Spleen (tissue), 11 donors: ENCODE measurements around the gene BANP. TPM values are rescaled to one million over a fixed set of nuclear protein-coding genes. Genes with fewer than 3 reads are reported as not detected.
"Not testable (repeated sequence)": the region's sequence is repeated elsewhere in the genome, so short reads cannot be mapped to it uniquely, and the experiment has no call there.

Experiments
- DNase-seq: peaks from one replicate; pipeline ENCODE4 v3.0.0-alpha.2; 2020
- H3K27ac ChIP-seq, 8 donors: fragments of 200-600 bp; sonication (generic) in 7 of 8; 1 replicate in 4 of 8; 2 replicates in 4 of 8; pipeline versions ENCODE4 v1.5.0 to v1.8.0; 2016 to 2021; ENCODE audit warnings: inconsistent platforms in 4 of 8, mild to moderate bottlenecking in 4 of 8, moderate library complexity in 1 of 8
- H3K27me3 ChIP-seq, 7 donors: fragments of 200-600 bp; sonication (generic) in 6 of 7; replicated peaks in 1 of 7; 1 replicate in 4 of 7; 2 replicates in 3 of 7; pipeline versions ENCODE4 v1.5.0 to v1.8.0; 2016 to 2021; ENCODE audit warnings: inconsistent platforms in 3 of 7, mild to moderate bottlenecking in 1 of 7
- H3K36me3 ChIP-seq, 6 donors: fragments of 200-600 bp; sonication (generic) in 5 of 6; 1 replicate in 4 of 6; 2 replicates in 2 of 6; pipeline versions ENCODE4 v1.5.0 to v1.8.0; 2016 to 2021; ENCODE audit warnings: inconsistent platforms in 2 of 6
- H3K4me1 ChIP-seq, 6 donors: fragments of 200-600 bp; sonication (generic) in 5 of 6; 1 replicate in 3 of 6; 2 replicates in 3 of 6; pipeline versions ENCODE4 v1.5.0 to v1.8.0; 2016 to 2021; ENCODE audit warnings: inconsistent platforms in 3 of 6
- H3K4me3 ChIP-seq, 8 donors: fragments of 200-600 bp; sonication (generic) in 7 of 8; 1 replicate in 4 of 8; 2 replicates in 4 of 8; pipeline versions ENCODE4 v1.5.0 to v1.8.0; 2016 to 2021; ENCODE audit warnings: inconsistent platforms in 4 of 8, mild to moderate bottlenecking in 4 of 8, moderate library complexity in 2 of 8
- H3K9me3 ChIP-seq, 8 donors: fragments of 200-600 bp; sonication (generic) in 7 of 8; 1 replicate in 4 of 8; 2 replicates in 4 of 8; pipeline versions ENCODE4 v1.5.0 to v1.8.0; 2016 to 2021; ENCODE audit warnings: inconsistent platforms in 4 of 8
- POLR2A ChIP-seq, 3 donors: fragments of 450-650 bp; IDR thresholded peaks; one replicate each; pipeline ENCODE4 v1.5.1; 2017; ENCODE audit warnings: antibody characterized with exemption in 3 of 3, mild to moderate bottlenecking in 1 of 3
- POLR2AphosphoS5 ChIP-seq, 3 donors: sonication (generic); formaldehyde crosslinking; IDR thresholded peaks; one replicate each; pipeline ENCODE4 v1.5.1; 2017; ENCODE audit warnings: antibody characterized with exemption in 3 of 3
- WGBS, 5 donors: extraction: QIAGEN DNeasy Blood & Tissue Kit in 3 of 5; methylation state at CpG; one replicate each; pipeline versions ENCODE4 v1.1.5 to v1.1.7; 2013 to 2018; 5-methylcytosine and 5-hydroxymethylcytosine counted together
- intact Hi-C: fragments of 100-400 bp; cut with DNase I; formaldehyde crosslinking; loops from one replicate; pipeline ENCODE4 v1.15.0; 2023; ENCODE audit warnings: low total_unique reads
- polyA plus RNA-seq, 3 donors: library from polyadenylated mRNA; stranded (reverse); fragments of 200-250 nt; gene quantifications; one replicate each; pipeline ENCODE4 v1.2.1, GENCODE V29; 2013
- small RNA-seq, 4 donors: library from RNA; depleted of rRNA; stranded (forward); fragments of <200 nt; gene quantifications; one replicate each; pipeline ENCODE3, GENCODE V24; 2016
- total RNA-seq, 7 donors: library from RNA; depleted of rRNA in 3 of 7; stranded (reverse); fragments of >200 nt in 3 of 7; fragmentation: NEBNext Ultra II Directional in 4 of 7; extraction: Animal tissue kit (Norgen Biotek cat#: 25700) in 4 of 7; gene quantifications; one replicate each; pipeline versions ENCODE4 v1.1.0 to v1.2.1, GENCODE V29; 2016 to 2021
- TF ChIP-seq, protein P1 (sequence below), 11 experiments: fragments of 200-600 bp in 7 of 11; fragments of 450-650 bp in 4 of 11; sonication (generic) in 4 of 11; IDR thresholded peaks in 8 of 11; conservative IDR thresholded peaks in 3 of 11; 1 replicate in 7 of 11; 2 replicates in 4 of 11; pipeline versions ENCODE4 v1.4.0 to v1.8.0; 2016 to 2021; ENCODE audit warnings: antibody characterized with exemption in 11 of 11, inconsistent platforms in 4 of 11, mild to moderate bottlenecking in 1 of 11
- donor health status: healthy with polysubstance abuse.
- donor health status: DM: no; HTN: no; CAD: no; lungs with moderate emphysema.
- donor health status: DM: no; HTN: no; CAD: no.
- donor health status: Bipolar disorder and iron deficiency.
- donor health status: healthy.
- donor health status: DM: no; HTN: no; CAD: no.
- donor health status: DM: yes; HTN: yes; CAD: no.

BANP gene
- total and polyA plus RNA-seq, 10 donors: 15.9 to 57.1 (median 42.7) TPM

DNA sequence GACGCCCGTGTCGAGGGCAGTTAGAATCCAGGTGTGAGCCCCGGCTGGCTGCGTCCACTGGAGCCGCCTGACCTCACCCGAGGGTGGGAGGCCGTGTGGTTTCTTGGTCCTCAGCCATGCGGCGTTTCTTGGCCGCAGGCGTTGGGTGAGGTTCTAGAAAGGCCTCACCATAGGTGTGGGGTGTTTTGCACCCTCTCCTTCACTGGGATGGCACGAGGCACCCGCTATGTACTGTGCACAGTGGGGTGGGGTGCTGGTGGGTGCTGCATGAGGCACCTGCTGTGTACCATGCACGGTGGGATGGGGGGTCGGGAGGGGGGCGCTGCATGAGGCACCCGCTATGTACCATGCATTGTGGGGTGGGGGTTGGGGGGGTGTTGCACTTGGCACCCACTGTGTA lies 169.6 kb downstream of the BANP start:
- Histone ChIP-seq H3K9me3 (no peaks in the 10 kb centered on the region), H3K27ac (no peak overlapping the region), H3K4me3 (no peak overlapping the region), H3K36me3 (no peaks in the 10 kb centered on the region), H3K27me3 (peaks cover 0 to 6% (median 0%) of the 10 kb centered on the region in 7 donors), H3K4me1 (no peaks in the 10 kb centered on the region)
- TF ChIP-seq POLR2A (IDR thresholded peaks at IDR 0.05) (no peak), POLR2AphosphoS5 (IDR thresholded peaks at IDR 0.05) (no peak)
- TF ChIP-seq, protein P1, sequence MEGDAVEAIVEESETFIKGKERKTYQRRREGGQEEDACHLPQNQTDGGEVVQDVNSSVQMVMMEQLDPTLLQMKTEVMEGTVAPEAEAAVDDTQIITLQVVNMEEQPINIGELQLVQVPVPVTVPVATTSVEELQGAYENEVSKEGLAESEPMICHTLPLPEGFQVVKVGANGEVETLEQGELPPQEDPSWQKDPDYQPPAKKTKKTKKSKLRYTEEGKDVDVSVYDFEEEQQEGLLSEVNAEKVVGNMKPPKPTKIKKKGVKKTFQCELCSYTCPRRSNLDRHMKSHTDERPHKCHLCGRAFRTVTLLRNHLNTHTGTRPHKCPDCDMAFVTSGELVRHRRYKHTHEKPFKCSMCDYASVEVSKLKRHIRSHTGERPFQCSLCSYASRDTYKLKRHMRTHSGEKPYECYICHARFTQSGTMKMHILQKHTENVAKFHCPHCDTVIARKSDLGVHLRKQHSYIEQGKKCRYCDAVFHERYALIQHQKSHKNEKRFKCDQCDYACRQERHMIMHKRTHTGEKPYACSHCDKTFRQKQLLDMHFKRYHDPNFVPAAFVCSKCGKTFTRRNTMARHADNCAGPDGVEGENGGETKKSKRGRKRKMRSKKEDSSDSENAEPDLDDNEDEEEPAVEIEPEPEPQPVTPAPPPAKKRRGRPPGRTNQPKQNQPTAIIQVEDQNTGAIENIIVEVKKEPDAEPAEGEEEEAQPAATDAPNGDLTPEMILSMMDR (IDR thresholded peaks at IDR 0.05 in 8 of 11, conservative IDR thresholded peaks at IDR 0.05 in 3 of 11): no peak
- no peak for DNase-seq
- intact Hi-C loops: no loop called here
- WGBS, 5 donors: 89 to 96% (median 94%) methylated on average over 9 to 18 of the region's 18 CpGs

DNA sequence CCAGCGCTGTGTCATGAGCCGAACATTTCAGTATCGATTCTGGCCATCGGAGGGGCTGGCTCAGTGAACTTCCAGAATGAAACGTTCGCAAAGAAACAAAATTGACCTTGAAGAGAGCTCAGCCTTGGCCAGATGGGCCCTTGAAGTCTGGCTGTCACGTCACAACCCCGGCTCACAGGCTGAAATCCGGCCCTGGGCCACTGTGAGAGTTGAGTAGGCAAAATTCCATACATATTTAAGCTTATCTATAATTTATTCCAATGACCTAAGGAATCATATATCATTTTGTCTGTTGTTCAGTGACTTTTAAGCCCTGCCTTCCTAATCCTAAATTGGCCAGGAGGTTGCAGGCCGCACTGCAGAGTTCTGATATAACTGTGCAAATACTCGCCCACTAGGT lies 170.2 kb downstream of the BANP start:
- DNase-seq, H3K27me3 ChIP-seq, intact Hi-C loops, H3K9me3 ChIP-seq, H3K4me1 ChIP-seq, H3K27ac ChIP-seq, H3K4me3 ChIP-seq, H3K36me3 ChIP-seq: not testable (repeated sequence)
- WGBS, 5 donors: 76 to 89% (median 86%) methylated on average over 11 of the region's 11 CpGs

DNA sequence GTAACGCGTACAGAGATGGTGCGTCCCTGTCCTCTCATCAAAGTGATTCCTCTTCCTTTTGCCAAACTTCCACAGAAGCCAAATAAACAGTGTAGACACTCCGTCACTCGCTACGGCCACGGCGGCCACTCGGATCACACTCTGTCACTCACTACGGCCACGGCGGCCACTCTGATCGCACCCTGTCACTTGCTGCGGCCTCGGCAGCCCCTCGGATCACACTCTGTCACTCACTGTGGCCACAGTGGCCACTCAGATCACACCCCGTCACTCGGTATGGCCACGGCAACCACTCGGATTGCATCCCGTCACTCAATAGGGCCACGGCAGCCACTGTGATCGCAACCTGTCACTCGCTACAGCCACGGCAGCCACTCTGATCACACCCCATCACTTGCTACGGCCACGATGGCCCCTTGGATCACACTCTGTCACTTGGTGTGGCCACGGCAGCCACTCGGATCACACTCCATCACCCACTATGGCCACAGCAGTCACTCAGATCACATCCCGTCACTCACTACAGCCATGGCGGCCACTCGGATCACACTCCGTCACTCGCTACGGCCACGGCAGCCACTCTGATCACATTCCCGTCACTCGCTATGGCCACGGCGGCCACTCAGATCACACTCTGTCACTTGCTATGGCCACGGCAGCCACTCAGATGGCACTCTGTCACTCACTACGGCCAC lies 170.8 kb downstream of the BANP start:
- Histone ChIP-seq H3K27me3 (no peaks in the 10 kb centered on the region), H3K9me3 (no peaks in the 10 kb centered on the region), H3K36me3 (no peaks in the 10 kb centered on the region), H3K27ac (no peak overlapping the region), H3K4me3 (no peak overlapping the region), H3K4me1 (no peaks in the 10 kb centered on the region)
- WGBS, 5 donors: 93 to 96% (median 94%) methylated on average over 37 to 42 of the region's 42 CpGs
- intact Hi-C loops: no loop called here
- TF ChIP-seq POLR2A (IDR thresholded peaks at IDR 0.05): no peak
- TF ChIP-seq POLR2AphosphoS5 (IDR thresholded peaks at IDR 0.05): no peak
- TF ChIP-seq, protein P1 (IDR thresholded peaks at IDR 0.05 in 8 of 11, conservative IDR thresholded peaks at IDR 0.05 in 3 of 11): no peak
- no peak for DNase-seq

Small RNA genes within 50 kb of the gene (small RNA-seq; reads per million reads assigned to genes)
- 0 reads per million in 4 donors for gene AC127455.1

Other genes starting within 250 kb of the BANP start
- 10 to 100 TPM; 46.7 to 91.7 (median 58.4) TPM for gene KLHDC4, start 185.4 kb upstream of the BANP start, total RNA-seq
- gene KLHDC4, start 185.4 kb upstream of the BANP start, polyA plus RNA-seq: 10 to 100 TPM; 30.2 to 58.0 (median 55.4) TPM
- gene SLC7A5, start 81.9 kb upstream of the BANP start, total RNA-seq: 10 to 100 TPM in 6 of 7 donors, 1 to 10 TPM in 1; 9.8 to 30.6 (median 18.5) TPM
- gene SLC7A5, start 81.9 kb upstream of the BANP start, polyA plus RNA-seq: 1 to 10 TPM; 2.5 to 7.3 (median 5.1) TPM
- gene CA5A, start 14.9 kb upstream of the BANP start, total RNA-seq: not detected
- not detected for gene CA5A, start 14.9 kb upstream of the BANP start, polyA plus RNA-seq